GM12865 (cell line): ENCODE measurements around the gene COPRS.
A peak's percentile ranks its signal among the peaks of the same experiment; 100 is the strongest.

Experiments used
- DNase-seq: peaks from one replicate; pipeline ENCODE4 v3.0.0; 2010; ENCODE audit warnings: low read depth
- H3K4me3 ChIP-seq: 2 replicates; pipeline ENCODE4 v1.5.1; 2011; ENCODE audit warnings: mild to moderate bottlenecking, low read depth, low read length, control low read depth
- CTCF ChIP-seq: IDR thresholded peaks from 2 replicates; pipeline ENCODE4 v1.5.1; 2011; ENCODE audit warnings: low read length, control low read depth, low read depth, inconsistent platforms; ENCODE audit not compliant: insufficient read depth; ENCODE audit errors: missing control alignments

Gene COPRS

GRCh38 chr17:31858642-31859486 lies at the start of gene COPRS:
Gene COPRS, minus strand, starts transcription at chr17:31859244. Its CDS starts 45 bp downstream, at chr17:31859199.
- peak; percentile 89 for DNase-seq
- peak within 1 kb of the TSS; percentile 71 for H3K4me3 ChIP-seq
- no peak for TF ChIP-seq CTCF

GRCh38 chr17:31908386-31908785 lies 49.3 kb upstream of the COPRS start:
- TF ChIP-seq CTCF = no peak
- DNase-seq = no peak
- no peak overlapping the region for H3K4me3 ChIP-seq

- TF ChIP-seq CTCF = no peak
- no peak overlapping the region for H3K4me3 ChIP-seq
- DNase-seq = no peak
Measured at GRCh38 chr17:31907342-31907962, 48.4 kb upstream of the COPRS start.

GRCh38 chr17:31903401-31903800 lies 44.4 kb upstream of the COPRS start:
- no peak for TF ChIP-seq CTCF
- DNase-seq = no peak
- H3K4me3 ChIP-seq = no peak overlapping the region

- DNase-seq = peak; percentile 89
- no peak overlapping the region for H3K4me3 ChIP-seq
- no peak for TF ChIP-seq CTCF
Measured at GRCh38 chr17:31902693-31903092, 43.6 kb upstream of the COPRS start.

- H3K4me3 ChIP-seq = peak overlapping the region; percentile 73
- peak; percentile 22 for DNase-seq
- TF ChIP-seq CTCF = no peak
Measured at GRCh38 chr17:31900877-31901276, 41.8 kb upstream of the COPRS start.

GRCh38 chr17:31888124-31888523 lies 29.1 kb upstream of the COPRS start:
- DNase-seq = no peak
- TF ChIP-seq CTCF = no peak
- no peak overlapping the region for H3K4me3 ChIP-seq
